ENCODE results near the gene OPN1MW3.
"Not testable (repeated sequence)": the region's sequence is repeated elsewhere in the genome, so short reads cannot be mapped to it uniquely, and the experiment has no call there.

Gene OPN1MW3

DNA sequence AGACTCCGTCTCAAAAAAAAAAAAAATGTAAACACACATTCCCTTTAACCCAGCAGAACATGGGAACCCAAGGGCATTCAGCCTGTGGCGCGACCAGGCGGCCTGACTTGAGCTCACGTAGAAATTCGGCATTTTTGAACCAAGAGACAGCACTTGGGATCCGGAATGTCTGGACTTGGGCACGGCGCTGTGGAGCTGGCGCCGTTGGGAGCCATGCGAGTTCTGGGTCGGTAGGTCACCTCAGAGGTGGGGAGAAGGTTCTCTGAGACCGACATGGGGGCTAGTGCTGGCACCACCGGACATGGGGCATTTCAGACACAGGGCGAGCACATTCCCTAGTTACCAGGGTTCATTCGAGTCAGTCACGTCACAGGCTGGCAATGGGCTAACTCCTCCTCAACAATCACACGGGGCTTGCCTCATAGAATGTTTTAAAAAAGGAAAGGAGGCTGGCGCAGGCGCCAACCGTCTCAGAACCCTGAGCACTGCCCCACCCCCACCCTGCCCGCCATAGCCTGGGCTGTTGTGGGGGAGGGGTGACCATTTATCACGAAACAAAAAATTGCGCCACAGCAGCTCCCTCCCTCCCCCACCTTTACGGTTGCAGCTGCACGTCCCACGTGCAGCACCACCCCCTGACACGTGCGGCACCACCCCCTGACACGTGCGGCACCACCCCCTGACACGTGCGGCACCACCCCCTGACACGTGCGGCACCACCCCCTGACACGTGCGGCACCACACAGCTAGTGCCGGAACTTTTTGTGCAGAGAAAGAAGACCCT lies 37.6 kb downstream of the OPN1MW3 start, which contains the start of gene TEX28:
Gene TEX28, minus strand, starts transcription at position 334 of the 784 bp plus-strand sequence. CDS start 3,007 bp downstream, outside the sequence.
- DNase-seq (ENCODE audit: extremely low spot score, insufficient read length, low read depth), result no peak
- FAIRE-seq, result no peak

DNA sequence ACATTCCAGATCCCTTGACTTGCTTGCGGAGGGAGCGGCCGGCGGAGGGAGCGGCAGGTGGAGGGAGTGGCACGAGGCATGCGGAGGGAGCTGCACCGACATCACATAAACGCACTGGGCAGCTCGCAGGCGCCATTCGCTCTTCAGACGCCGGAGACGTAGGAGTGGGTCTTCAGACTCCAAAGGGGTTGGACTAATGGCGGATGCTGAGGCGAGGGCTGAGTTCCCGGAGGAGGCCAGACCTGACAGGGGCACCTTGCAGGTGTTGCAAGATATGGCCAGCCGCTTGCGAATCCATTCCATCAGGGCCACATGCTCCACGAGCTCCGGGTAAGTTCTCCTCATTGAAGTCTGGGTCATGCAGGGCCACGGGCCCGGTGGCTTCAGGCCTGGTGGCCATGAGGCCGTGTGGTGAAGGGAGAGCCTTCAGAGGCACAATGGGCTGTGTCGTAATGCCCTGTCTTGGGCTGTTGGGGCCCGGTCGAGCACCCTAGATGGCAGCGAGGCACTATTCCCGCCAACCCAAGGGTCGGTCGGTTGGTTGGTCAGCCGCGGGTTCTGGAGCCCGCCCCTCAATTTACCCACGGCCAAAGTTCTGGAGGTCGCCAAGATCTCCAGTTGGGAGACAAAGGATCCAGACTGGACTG lies 38.4 kb downstream of the OPN1MW3 start, which contains the start of gene TKTL1:
Gene TKTL1, plus strand, starts transcription at position 132 of the 647 bp plus-strand sequence. Its CDS starts 65 bp downstream, at position 197.
- FAIRE-seq (no peak), DNase-seq (ENCODE audit: extremely low spot score, insufficient read length, low read depth) (no peak)

DNA sequence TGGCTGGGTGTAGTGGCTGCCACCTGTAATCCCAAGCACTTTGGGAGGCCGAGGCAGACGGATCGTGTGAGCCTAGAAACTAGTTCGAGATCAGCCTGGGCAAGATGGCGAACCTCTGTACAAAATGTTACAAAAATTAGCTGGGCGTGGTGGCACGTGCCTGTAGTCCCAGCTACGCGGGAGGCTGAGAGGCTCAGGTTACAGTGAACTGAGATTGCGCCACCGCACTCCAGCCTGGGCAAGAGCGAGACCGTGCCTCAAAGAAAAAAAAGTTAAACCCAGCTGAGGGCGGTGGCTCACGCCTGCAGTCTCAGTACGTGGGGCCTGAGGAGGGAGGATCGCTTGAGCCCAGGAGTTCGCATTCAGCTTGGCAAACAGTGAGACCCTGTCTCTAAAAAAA lies 39.3 kb downstream of the OPN1MW3 start:
- DNase-seq (ENCODE audit: extremely low spot score, insufficient read length, low read depth), result no peak
- FAIRE-seq, result no peak

DNA sequence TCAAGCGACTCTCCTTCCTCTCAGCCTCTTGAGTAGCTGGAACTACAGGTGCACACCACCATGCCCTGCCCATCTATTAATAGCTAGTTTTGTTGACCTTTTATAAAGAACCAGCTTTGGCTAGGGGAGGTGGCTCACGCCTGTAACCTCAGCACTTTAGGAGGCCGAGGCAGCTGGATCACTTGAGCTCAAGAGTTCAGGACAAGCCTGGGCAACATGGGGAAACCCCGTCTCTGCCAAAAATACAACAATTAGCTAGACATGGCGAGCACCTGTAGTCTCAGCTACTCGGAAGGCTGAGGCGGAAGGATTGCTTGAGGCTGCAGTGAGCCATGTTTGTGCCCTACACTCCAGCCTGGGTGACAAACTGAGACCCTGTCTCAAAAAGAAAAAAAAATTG lies 40.9 kb downstream of the OPN1MW3 start:
- DNase-seq (ENCODE audit: extremely low spot score, insufficient read length, low read depth), result no peak
- peak; percentile 91 for FAIRE-seq

DNA sequence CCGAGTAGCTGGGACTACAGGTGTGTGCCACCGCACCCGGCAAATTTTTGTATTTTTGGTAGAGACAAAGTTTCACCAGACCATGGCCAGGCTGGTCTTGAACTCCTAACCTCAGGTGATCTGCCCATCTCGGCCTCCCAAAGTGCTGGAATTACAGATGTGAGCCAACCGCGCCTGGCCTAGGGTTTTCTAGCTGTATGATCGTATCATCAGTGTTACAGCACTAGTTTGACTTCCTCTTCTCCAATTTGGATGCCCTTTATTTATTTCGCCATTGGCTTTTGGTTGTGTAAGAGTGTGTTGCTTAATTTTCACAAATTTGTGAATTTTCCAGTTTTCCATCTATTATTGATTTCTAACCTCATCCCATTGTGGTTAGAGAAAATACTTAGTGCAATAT lies 43.4 kb downstream of the OPN1MW3 start:
- no peak for FAIRE-seq

DNA sequence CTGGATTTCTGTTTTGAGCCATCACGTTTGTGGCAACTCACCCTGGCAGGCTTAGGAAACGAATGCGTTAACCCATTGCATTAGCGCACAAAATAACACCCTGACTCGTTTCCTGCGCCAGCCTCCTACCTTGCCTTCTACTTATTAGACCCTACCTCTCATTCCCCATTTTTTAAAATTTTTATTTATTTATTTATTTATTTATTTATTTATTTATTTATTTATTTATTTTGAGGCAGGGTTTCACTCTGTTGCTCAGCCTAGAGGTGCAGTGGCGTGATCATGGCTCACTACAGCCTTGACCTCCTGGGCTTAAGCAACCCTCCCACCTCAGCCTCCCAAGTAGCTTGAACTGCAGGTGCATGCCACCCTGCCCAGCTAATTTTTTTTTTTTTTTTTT lies 45.6 kb downstream of the OPN1MW3 start:
- DNase-seq (ENCODE audit: extremely low spot score, insufficient read length, low read depth); FAIRE-seq: not testable (repeated sequence)

More for the DNA sequence above, 43.4 kb downstream of the OPN1MW3 start:
- DNase-seq (ENCODE audit: extremely low spot score, insufficient read length, low read depth), result no peak

DNA sequence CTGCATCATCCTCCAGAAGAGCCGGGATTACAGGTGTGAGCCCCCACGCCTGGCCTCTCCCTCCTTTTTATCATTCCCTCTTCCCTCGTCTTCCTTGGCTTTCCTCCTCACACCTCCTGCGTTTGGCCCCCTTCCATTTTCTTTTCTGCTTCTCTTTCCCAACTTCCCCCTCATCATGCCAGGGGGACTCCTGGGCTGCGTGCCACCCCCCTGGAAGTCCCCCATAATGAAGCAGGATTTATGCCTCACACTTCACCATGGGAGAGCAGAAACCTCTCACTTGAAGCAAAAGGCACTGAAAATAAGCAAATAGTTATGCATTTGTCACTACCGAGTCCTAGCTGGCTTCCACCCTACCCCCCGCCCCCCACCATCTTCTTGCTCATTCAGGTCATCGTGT lies 46.1 kb downstream of the OPN1MW3 start:
- FAIRE-seq (no peak), DNase-seq (ENCODE audit: extremely low spot score, insufficient read length, low read depth) (no peak)

DNA sequence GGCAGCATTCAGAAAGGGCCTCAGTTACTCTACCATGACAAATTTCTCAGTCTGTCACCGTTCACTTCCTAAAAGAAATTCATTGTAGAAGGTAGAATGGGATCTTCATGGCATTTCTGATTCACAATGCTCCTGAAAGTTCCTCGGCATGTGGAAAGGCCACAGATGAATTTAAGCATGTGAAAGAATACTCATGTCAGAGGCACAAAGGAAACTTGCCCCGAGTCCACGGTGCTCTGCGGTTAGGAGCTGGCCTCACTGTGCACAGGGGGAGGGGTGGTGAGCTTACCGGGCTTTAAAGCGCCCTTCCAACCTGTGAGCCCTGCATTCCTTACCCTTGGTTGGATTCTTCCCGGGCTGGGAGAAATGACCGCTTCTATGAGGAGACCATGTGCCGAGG lies 47.5 kb downstream of the OPN1MW3 start:
- no peak for FAIRE-seq
- no peak for DNase-seq (ENCODE audit: extremely low spot score, insufficient read length, low read depth)

DNA sequence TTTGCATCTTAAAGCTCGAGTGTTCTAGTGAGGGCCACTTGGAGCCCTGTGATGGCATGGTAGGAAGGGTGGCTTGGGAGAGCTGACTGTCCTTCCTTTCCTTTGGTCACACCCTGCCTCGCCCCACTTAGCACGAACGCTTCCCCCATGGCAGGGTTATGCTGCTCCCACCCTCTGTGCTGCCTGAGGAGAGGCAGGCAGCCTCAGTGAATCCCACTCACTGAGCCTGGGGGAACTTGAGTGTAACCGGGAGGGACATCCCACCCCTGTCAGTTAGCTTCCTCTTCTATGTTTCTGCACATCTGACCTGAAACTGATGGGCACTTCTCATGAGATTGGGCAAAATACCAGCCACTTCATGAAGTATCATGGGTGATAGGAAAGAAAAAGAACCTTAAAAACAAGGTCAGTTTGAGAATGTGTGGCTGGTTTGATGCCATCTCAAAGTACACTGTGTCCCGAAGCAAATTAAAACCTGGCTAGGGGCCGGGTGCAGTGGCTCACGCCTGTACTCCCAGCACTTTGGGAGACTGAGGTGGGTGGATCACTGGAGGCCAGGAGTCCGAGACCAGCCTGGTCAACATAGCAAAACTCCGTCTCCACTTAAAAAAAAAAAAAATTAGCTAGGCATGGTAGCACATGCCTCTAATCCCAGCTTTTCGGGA lies 48.3 kb downstream of the OPN1MW3 start:
- peak; percentile 26 for FAIRE-seq
- no peak for DNase-seq (ENCODE audit: extremely low spot score, insufficient read length, low read depth)

DNA sequence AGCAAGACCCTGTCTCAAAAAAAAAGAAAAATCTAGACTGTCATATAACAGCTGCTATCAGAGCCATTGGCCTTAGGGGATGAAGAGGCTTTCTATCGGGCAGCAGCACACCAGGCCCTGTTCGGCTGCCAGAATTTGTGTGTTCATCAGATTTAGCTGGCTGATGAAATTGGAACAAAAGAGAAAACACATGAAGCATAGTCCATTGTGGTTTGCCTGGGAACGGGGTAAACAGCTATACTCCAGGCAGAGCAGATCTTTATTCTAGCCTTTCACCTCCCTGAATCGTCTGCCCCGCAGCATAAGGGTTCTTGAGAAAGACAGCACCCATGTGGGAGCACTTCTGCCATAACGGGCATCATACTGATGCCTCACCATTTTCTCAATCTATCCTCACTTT lies 49.8 kb downstream of the OPN1MW3 start:
- DNase-seq (ENCODE audit: extremely low spot score, insufficient read length, low read depth), result no peak
- no peak for FAIRE-seq

DNA sequence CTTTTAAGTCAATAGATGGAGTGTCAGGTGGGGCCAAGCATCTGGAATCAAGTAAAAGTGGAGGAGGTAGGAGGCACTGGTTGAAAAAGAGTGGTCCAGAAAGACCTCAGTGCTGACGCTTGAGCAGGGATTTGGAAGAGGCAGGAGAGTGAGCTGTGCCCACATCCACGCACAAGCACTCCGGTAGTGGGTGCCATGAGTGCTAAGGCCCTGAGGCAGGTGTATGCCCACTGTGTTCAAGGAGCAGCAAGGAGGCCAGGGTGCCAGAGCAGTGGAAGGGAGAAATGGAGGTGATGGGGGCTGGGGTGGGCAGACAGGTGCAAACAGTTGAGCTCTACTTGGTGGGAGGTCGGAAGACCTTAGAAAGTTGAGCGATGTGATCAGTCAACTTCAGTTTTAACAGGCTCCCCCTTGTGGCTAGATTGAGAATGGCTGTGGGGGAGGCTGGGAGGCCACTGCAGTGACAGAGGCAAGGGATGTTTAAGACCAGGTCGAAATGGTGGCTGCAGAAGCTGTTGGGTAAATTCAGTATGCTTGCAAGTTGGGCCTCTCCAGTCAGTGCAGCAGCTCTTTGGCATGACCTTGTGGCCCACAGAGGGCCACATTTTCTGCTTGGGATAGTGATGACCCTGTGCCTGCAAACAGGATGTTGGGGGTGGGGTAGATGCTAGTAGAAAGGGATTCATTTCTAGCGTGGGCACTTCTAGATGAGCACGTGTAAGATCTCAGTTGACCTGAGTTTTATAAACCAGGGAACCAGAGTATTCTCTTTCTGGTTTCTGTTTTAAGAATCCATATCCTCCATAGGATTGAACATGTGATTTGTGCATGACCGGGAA lies 50.9 kb downstream of the OPN1MW3 start:
- FAIRE-seq, result peak; percentile 88
- no peak for DNase-seq (ENCODE audit: extremely low spot score, insufficient read length, low read depth)

DNA sequence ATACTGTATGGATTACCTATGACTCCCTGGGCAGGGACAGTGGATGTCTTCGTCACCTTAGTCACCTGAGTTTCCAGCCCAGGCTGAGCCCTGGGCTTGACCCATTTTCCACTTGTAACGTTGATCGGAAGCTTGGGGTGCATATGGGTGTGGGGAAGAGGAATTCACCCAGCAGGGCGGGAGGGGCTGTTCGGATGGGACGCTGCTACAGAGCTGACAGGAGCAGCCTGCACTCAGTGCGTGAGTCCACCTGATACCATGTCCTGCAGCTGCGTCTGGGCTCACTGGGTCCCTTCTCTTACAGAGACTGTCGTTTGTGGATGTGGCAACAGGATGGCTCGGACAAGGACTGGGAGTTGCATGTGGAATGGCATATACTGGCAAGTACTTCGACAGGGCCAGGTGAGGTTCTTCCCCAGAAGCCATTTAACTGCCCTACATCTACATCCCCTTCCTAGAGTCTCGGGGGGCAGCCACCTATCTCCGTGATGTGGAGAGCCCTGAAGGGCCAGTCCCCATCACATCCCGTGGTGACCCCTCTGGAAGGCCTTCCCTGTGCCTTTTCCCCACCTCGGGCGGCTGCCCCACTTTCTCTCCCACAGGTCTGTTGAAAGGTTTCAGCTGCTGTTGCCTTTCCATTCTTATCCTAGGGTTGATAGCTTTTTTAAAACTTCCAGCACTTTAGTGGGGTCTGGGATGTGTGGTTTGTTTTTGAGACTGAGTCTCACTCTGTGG lies 51.8 kb downstream of the OPN1MW3 start:
- no peak for FAIRE-seq
- DNase-seq (ENCODE audit: extremely low spot score, insufficient read length, low read depth), result no peak

DNA sequence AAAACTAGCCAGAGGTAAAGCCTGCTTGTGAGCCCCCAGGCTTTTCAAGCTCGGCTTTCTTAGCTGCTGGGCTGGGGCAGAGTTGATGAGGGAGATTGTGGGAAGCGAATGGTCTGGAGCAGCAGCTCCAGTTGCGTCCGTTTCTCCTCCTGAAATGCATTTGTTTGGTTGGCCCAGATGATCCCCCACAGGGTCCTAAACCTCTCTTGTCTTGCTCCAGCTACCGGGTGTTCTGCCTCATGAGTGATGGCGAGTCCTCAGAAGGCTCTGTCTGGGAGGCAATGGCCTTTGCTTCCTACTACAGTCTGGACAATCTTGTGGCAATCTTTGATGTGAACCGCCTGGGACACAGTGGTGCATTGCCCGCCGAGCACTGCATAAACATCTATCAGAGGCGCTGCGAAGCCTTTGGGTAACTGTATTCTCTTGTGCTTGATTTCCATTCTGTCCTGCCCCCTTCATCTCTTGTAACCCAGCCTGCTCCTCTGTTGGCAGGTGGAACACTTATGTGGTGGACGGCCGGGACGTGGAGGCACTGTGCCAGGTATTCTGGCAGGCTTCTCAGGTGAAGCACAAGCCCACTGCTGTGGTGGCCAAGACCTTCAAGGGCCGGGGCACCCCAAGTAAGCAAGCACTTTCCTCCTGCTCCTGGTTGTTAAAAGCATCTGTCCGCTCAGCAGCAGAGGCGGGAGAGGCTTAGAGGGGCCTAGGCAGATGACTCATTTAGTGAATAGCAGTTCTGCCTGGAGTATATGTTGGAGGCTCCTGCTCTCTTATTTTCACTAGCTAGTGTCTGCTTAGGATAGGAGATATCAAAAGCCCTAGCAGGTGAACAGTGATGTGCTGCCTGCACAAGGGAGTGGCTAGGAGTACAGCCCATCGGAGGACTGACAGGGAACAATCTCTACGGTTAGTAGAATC lies 53.5 kb downstream of the OPN1MW3 start:
- no peak for DNase-seq (ENCODE audit: extremely low spot score, insufficient read length, low read depth)
- no peak for FAIRE-seq

DNA sequence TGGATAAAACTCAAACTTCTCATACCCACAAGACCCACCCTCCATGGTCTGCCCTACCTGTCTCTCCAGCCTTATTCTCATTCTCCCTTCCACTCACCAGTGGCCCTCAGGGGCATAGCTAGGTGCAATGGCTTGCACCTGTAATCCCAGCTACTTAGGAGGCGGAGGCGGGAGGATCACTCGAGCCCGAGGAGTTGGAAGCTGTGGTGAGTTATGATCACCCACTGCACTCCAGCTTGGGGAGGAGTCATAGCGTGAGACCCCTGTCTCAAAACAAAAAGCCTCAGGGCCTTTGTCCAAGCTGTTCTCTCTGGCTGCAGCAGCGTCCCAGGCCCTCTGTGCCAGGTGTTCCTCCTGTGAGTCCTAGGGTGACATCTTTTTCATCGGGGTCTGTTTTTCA lies 54.7 kb downstream of the OPN1MW3 start:
- DNase-seq (ENCODE audit: extremely low spot score, insufficient read length, low read depth), result no peak
- FAIRE-seq, result no peak

DNA sequence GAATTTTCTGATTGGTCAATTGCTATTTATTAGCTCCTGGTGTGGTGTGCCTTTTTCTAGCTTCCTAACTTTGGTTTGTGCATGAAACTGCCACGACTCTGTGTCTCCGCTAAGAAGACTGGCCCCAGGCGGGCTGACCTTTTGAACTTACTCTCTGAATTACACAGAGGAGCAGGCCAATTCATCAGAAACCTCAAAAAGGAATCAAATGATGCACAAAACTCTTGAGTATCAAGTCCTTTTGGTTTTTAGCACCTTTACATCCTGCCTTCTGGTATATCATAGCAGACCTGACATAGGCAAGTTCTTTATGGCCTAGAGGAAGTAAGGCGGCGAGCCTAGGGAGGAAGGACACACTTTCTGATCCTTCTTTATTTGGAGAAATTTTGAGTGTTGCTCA lies 55.8 kb downstream of the OPN1MW3 start:
- FAIRE-seq (peak; percentile 79), DNase-seq (ENCODE audit: extremely low spot score, insufficient read length, low read depth) (no peak)

DNA sequence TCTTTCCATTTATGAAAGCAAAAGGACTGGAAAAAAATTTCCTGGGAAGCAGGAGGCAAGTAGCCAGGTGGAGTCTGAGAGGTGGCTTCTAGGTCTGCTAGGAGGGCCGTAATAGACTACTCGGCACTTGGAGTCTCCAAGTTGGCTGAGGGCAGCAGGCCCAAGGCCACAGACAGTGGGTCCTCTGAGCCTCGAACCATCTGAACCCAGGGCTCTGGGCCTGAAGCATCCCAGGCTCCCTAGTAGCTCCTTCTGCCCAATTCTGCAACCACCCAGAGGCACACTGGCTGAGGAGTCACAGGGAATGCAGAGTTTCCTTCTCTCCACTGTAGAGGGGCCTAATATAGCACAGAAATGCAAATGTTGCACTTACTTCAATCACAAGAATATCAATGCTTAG lies 58.0 kb downstream of the OPN1MW3 start:
- no peak for FAIRE-seq

DNA sequence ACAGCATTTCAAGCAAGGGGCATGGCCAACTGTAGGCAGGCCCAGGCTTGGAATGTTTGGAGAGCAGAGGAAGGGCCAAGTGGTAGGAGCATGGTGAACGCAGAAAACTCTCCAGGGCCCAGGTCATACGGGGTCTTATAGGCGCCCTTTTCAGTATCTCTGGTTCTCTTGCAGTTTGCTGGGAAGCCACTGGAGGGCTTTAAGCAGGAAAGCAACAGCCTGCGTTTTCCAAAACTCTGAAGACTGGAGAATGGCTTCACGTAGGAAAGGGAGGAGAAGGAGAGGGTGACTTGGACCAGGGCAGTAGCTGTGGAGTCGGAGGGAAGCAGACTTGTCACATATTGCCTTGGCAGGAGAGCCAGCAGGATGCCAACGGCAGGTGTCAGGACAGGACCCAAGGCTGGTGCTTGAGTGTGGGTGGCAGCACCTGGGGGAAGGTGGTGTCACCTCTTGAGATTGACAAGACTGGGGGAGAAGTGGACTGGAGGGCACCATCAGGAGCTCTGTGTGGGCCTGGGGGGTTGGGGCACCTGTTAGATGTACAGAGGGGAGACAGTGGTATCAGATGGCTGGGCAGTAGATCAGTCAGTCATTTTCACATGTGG lies 60.1 kb downstream of the OPN1MW3 start:
- no peak for DNase-seq (ENCODE audit: extremely low spot score, insufficient read length, low read depth)
- FAIRE-seq, result peak; percentile 78

More for the DNA sequence above, 58.0 kb downstream of the OPN1MW3 start:
- no peak for DNase-seq (ENCODE audit: extremely low spot score, insufficient read length, low read depth)

DNA sequence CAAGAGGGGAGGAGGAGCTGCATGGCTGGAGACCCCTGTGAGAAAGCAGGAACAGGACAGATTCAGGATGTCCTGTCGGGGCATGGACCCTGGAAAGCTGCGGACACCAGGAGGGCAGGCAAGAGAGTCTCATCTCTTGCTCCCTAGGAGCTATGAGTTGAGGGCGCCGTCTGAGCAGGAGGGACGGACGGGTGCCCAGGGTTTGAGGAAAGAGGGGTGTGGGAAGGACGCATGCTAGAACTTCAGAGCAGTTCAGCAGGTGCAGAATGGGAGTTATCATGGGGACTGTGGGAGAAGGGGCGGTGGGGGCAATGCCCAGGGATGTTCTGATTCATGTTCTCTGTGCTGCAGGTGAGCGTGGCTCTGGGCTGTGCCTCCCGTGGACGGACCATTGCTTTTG lies 63.0 kb downstream of the OPN1MW3 start:
- FAIRE-seq, result no peak
- no peak for DNase-seq (ENCODE audit: extremely low spot score, insufficient read length, low read depth)
